IPS-18a (cell line): Measurements from ENCODE around the gene FZD2.
"Not testable (repeated sequence)": the region's sequence is repeated elsewhere in the genome, so short reads cannot be mapped to it uniquely, and the experiment has no call there.

Experiments
- H3K27ac ChIP-seq: one replicate; pipeline ENCODE4 v1.5.1; 2013; ENCODE audit warnings: low read length
- H3K27me3 ChIP-seq: one replicate; pipeline ENCODE4 v1.6.1; 2013; ENCODE audit warnings: mild to moderate bottlenecking, low read length; ENCODE audit not compliant: control insufficient read depth, insufficient read depth
- H3K36me3 ChIP-seq: one replicate; pipeline ENCODE4 v1.6.1; 2013; ENCODE audit warnings: low read depth, low read length; ENCODE audit not compliant: control insufficient read depth
- H3K4me1 ChIP-seq: one replicate; pipeline ENCODE4 v1.6.1; 2013; ENCODE audit warnings: low read depth, low read length; ENCODE audit not compliant: control insufficient read depth
- H3K4me3 ChIP-seq: one replicate; pipeline ENCODE4 v1.5.1; 2013; ENCODE audit warnings: low read length
- H3K9ac ChIP-seq: one replicate; pipeline ENCODE4 v1.6.1; 2013; ENCODE audit warnings: mild to moderate bottlenecking, low read length, moderate library complexity
- H3K9me3 ChIP-seq: one replicate; pipeline ENCODE4 v1.6.1; 2013; ENCODE audit warnings: low read depth, low read length; ENCODE audit not compliant: control insufficient read depth

FZD2 gene

GRCh38 chr17:44564429-44564828 lies 7.1 kb downstream of the FZD2 start:
- H3K27ac ChIP-seq = no peak overlapping the region
- no peak overlapping the region for H3K4me3 ChIP-seq
- H3K4me1 ChIP-seq = peaks cover 31% of the 10 kb centered on the region
- no peak overlapping the region for H3K9ac ChIP-seq
- peaks cover 7% of the 10 kb centered on the region for H3K9me3 ChIP-seq
- H3K27me3 ChIP-seq = peaks cover 33% of the 10 kb centered on the region
- no peaks in the 10 kb centered on the region for H3K36me3 ChIP-seq

DNA sequence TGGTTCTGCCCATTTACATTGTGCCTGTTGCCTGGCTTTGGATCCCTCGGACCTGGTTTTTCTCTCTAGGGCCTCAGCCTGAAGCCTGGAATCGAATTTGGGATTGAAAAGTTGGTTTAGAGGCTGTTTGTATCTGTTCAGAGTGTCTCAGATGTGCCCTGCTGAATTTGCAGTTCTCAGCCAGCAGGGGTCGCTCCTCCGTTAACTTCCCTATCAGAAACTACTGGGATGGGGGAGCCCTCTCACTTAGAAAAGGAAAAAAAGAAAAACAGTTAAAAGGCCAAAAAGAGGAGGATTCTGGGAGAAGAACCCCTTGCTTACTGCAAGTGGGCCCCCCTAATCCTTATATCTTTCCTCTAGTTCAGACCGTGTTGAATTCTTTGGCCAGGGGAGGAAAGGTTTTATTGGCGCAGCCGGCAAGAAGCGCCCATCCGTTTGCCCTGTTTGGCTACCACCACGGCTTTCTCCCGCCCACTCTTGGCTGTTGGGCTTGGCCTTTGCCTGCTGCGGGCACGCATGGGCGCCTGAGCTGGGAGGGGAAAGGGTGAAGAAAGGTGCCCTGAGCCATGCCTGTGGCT lies 8.7 kb downstream of the FZD2 start:
- Histone ChIP-seq H3K27me3 (peaks cover 18% of the 10 kb centered on the region), H3K36me3 (no peaks in the 10 kb centered on the region), H3K9me3 (peaks cover 7% of the 10 kb centered on the region), H3K27ac (no peak overlapping the region), H3K9ac (no peak overlapping the region), H3K4me1 (peaks cover 20% of the 10 kb centered on the region), H3K4me3 (no peak overlapping the region)

DNA sequence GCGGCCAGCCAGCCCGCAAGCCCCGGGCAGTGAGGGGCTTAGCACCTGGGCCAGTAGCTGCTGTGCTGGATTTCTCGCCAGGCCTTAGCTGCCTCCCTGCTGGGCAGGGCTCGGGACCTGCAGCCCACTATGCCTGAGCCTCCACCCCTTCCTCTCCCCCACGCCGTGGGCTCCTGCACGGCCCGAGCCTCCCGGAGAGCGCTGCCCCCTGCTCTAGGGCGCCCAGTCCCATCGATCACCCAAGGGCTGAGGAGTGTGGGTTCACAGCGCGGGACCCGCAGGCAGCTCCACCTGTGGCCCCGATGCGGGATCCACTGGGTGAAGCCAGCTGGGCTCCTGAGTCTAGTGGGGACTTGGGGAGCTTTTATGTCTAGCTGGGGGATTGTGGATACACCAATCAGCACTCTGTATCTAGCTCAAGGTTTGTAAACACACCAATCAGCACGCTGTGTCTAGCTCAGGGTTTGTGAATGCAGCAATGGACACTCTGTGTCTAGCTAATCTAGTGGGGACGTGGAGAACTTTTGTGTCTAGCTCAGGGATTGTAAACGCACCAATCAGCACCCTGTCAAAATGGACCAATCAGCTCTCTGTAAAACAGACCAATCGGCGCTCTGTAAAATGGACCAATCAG lies 11.1 kb downstream of the FZD2 start:
- H3K27ac ChIP-seq, H3K9ac ChIP-seq, H3K9me3 ChIP-seq, H3K36me3 ChIP-seq, H3K27me3 ChIP-seq, H3K4me3 ChIP-seq, H3K4me1 ChIP-seq: not testable (repeated sequence)

GRCh38 chr17:44568945-44569858 lies 11.9 kb downstream of the FZD2 start:
- no peak overlapping the region for H3K9ac ChIP-seq
- no peaks in the 10 kb centered on the region for H3K36me3 ChIP-seq
- no peaks in the 10 kb centered on the region for H3K27me3 ChIP-seq
- H3K4me1 ChIP-seq = no peaks in the 10 kb centered on the region
- H3K27ac ChIP-seq = no peak overlapping the region
- H3K9me3 ChIP-seq = peaks cover 7% of the 10 kb centered on the region
- H3K4me3 ChIP-seq = no peak overlapping the region

- Histone ChIP-seq H3K27me3 (no peaks in the 10 kb centered on the region), H3K36me3 (no peaks in the 10 kb centered on the region), H3K9me3 (no peaks in the 10 kb centered on the region), H3K4me1 (no peaks in the 10 kb centered on the region), H3K9ac (no peak overlapping the region), H3K27ac (no peak overlapping the region), H3K4me3 (no peak overlapping the region)
Measured at GRCh38 chr17:44572801-44573200, 15.5 kb downstream of the FZD2 start.

GRCh38 chr17:44575403-44575802 lies 18.1 kb downstream of the FZD2 start:
- Histone ChIP-seq H3K4me1 (no peaks in the 10 kb centered on the region), H3K9me3 (no peaks in the 10 kb centered on the region), H3K36me3 (no peaks in the 10 kb centered on the region), H3K4me3 (no peak overlapping the region), H3K27me3 (no peaks in the 10 kb centered on the region), H3K27ac (no peak overlapping the region), H3K9ac (no peak overlapping the region)

DNA sequence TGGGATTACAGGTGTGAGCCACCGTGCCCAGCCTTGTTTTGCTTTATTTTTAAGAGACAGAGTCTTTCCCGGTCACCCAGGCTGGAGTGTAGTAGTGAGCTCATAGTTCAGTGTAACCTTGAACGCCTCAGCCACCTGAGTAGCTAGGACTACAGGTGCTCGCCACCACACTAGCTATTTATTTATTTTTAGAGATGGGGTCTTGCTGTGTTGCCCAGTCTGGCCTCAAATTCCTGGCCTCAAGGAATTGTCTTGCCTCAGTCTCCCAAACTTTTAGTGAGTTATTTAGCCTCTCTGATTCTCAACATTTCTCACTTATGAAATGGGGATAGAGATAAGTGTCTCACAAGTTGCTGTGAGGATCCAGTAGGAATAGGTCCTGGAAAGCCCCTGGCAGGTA lies 21.7 kb downstream of the FZD2 start:
- H3K9ac ChIP-seq = no peak overlapping the region
- H3K9me3 ChIP-seq = no peaks in the 10 kb centered on the region
- no peaks in the 10 kb centered on the region for H3K36me3 ChIP-seq
- no peak overlapping the region for H3K27ac ChIP-seq
- no peak overlapping the region for H3K4me3 ChIP-seq
- no peaks in the 10 kb centered on the region for H3K4me1 ChIP-seq
- no peaks in the 10 kb centered on the region for H3K27me3 ChIP-seq

- H3K27me3 ChIP-seq = no peaks in the 10 kb centered on the region
- H3K9ac ChIP-seq = no peak overlapping the region
- H3K9me3 ChIP-seq = no peaks in the 10 kb centered on the region
- no peak overlapping the region for H3K4me3 ChIP-seq
- H3K36me3 ChIP-seq = no peaks in the 10 kb centered on the region
- H3K4me1 ChIP-seq = no peaks in the 10 kb centered on the region
- H3K27ac ChIP-seq = no peak overlapping the region
Measured at GRCh38 chr17:44581868-44582267, 24.6 kb downstream of the FZD2 start.

- H3K27me3 ChIP-seq = no peaks in the 10 kb centered on the region
- no peaks in the 10 kb centered on the region for H3K9me3 ChIP-seq
- H3K27ac ChIP-seq = no peak overlapping the region
- H3K36me3 ChIP-seq = no peaks in the 10 kb centered on the region
- no peak overlapping the region for H3K9ac ChIP-seq
- H3K4me1 ChIP-seq = no peaks in the 10 kb centered on the region
- no peak overlapping the region for H3K4me3 ChIP-seq
Measured at GRCh38 chr17:44584443-44584842, 27.2 kb downstream of the FZD2 start.

DNA sequence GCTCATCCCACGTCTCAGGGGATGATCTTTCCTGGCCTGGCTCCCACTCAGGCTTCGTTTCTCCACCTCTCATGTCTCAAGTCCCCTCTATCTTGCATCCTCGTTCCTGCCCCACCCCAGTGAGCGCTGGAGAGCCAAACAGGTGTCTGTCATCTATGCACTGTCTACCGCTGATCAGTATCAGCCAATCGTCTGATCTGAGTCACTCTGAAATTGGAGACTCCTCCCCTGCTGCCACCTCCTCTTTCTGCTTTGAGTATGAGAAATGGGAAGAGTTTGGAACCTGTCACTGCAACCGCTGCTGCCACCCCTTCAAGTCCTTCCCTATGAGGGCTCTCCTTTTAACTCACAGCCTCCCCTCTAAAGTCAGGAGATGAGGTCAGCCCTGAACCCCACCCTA lies 28.0 kb downstream of the FZD2 start:
- H3K27me3 ChIP-seq = no peaks in the 10 kb centered on the region
- no peak overlapping the region for H3K27ac ChIP-seq
- H3K36me3 ChIP-seq = no peaks in the 10 kb centered on the region
- H3K9ac ChIP-seq = no peak overlapping the region
- H3K4me1 ChIP-seq = no peaks in the 10 kb centered on the region
- no peak overlapping the region for H3K4me3 ChIP-seq
- H3K9me3 ChIP-seq = no peaks in the 10 kb centered on the region

DNA sequence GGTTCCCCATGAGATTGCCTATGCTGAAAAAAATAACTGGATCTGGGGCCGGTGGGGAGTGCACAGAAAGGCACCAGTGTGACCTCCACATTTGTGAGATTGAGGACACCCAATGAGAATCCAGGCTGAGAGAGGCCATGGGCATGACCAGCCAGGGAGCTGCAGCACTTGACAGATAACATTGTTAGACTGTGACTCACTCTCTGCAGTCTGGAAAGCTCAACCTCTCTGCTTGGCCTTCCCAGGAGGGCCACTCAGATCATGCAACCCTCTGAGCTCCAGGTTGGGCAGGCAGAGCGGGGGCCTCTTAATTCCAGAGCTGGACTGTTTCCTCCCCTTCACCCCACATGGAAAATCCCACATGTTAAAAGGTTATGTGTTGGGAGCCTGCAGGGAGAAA lies 30.1 kb downstream of the FZD2 start:
- Histone ChIP-seq H3K9ac (no peak overlapping the region), H3K9me3 (no peaks in the 10 kb centered on the region), H3K27me3 (no peaks in the 10 kb centered on the region), H3K36me3 (no peaks in the 10 kb centered on the region), H3K27ac (no peak overlapping the region), H3K4me1 (no peaks in the 10 kb centered on the region), H3K4me3 (no peak overlapping the region)
